Measurements from ENCODE around the gene MAEA.

MAEA gene

GRCh38 chr4:1249731-1250526 lies 39.8 kb upstream of the MAEA start:
- Histone ChIP-seq H3K27ac (ENCODE audit: low read depth, low read length) (peak overlapping the region; percentile 89), H4K20me1 (ENCODE audit: low read depth, low read length) (no peaks in the 10 kb centered on the region; the same call in 1 of the 2 replicates), H3K9me3 (ENCODE audit: insufficient read depth, low read length) (no peaks in the 10 kb centered on the region), H3K79me2 (ENCODE audit: insufficient read depth, low read length) (peaks cover 44% of the 10 kb centered on the region), H3K9me2 (replicated peaks; ENCODE audit: insufficient read depth, low read length) (no peaks in the 10 kb centered on the region), H3F3A (ENCODE audit: insufficient read depth) (no peaks in the 10 kb centered on the region), H2AFZ (ENCODE audit: low read depth, low read length, severe bottlenecking) (peak overlapping the region; percentile 86), H3K4me3 (ENCODE audit: insufficient read depth, low read length, poor library complexity, severe bottlenecking) (peak overlapping the region; percentile 76), H3K27me3 (ENCODE audit: low read length) (no peaks in the 10 kb centered on the region), H3K36me3 (ENCODE audit: low read length) (peaks cover 4% of the 10 kb centered on the region; the same call in 1 of the 2 replicates), H3K9ac (ENCODE audit: low read length) (peak overlapping the region; percentile 98), H3K4me2 (ENCODE audit: low read depth, low read length, poor library complexity, severe bottlenecking) (peak overlapping the region; percentile 91)
- no peak for TF ChIP-seq CTCF (IDR thresholded peaks at IDR 0.05; ENCODE audit: insufficient read depth, low read length, poor library complexity, severe bottlenecking)
- TF ChIP-seq EZH2phosphoT487 (conservative IDR thresholded peaks at IDR 0.05; ENCODE audit: low read length), result no peak

- Histone ChIP-seq H3F3A (ENCODE audit: insufficient read depth) (no peaks in the 10 kb centered on the region), H3K27me3 (ENCODE audit: low read length) (no peaks in the 10 kb centered on the region), H3K4me2 (ENCODE audit: low read depth, low read length, poor library complexity, severe bottlenecking) (peak overlapping the region; percentile 91), H3K27ac (ENCODE audit: low read depth, low read length) (no peak overlapping the region), H3K9me2 (replicated peaks; ENCODE audit: insufficient read depth, low read length) (no peaks in the 10 kb centered on the region), H4K20me1 (ENCODE audit: low read depth, low read length) (no peaks in the 10 kb centered on the region; the same call in 1 of the 2 replicates), H2AFZ (ENCODE audit: low read depth, low read length, severe bottlenecking) (no peak overlapping the region), H3K9ac (ENCODE audit: low read length) (peak overlapping the region; percentile 98), H3K9me3 (ENCODE audit: insufficient read depth, low read length) (no peaks in the 10 kb centered on the region), H3K4me3 (ENCODE audit: insufficient read depth, low read length, poor library complexity, severe bottlenecking) (no peak overlapping the region), H3K79me2 (ENCODE audit: insufficient read depth, low read length) (peaks cover 38% of the 10 kb centered on the region), H3K36me3 (ENCODE audit: low read length) (peaks cover 4% of the 10 kb centered on the region; the same call in 1 of the 2 replicates)
- TF ChIP-seq EZH2phosphoT487 (conservative IDR thresholded peaks at IDR 0.05; ENCODE audit: low read length), result no peak
- no peak for TF ChIP-seq CTCF (IDR thresholded peaks at IDR 0.05; ENCODE audit: insufficient read depth, low read length, poor library complexity, severe bottlenecking)
Measured at GRCh38 chr4:1250527-1250812, 39.2 kb upstream of the MAEA start.

GRCh38 chr4:1250921-1251772 lies 38.5 kb upstream of the MAEA start:
- H3K4me3 ChIP-seq (ENCODE audit: insufficient read depth, low read length, poor library complexity, severe bottlenecking), result no peak overlapping the region
- no peaks in the 10 kb centered on the region for H3K9me2 ChIP-seq (replicated peaks; ENCODE audit: insufficient read depth, low read length)
- H2AFZ ChIP-seq (ENCODE audit: low read depth, low read length, severe bottlenecking), result no peak overlapping the region
- no peak overlapping the region for H3K27ac ChIP-seq (ENCODE audit: low read depth, low read length)
- no peaks in the 10 kb centered on the region for H3K27me3 ChIP-seq (ENCODE audit: low read length)
- H4K20me1 ChIP-seq (ENCODE audit: low read depth, low read length), result no peaks in the 10 kb centered on the region; the same call in 1 of the 2 replicates
- peaks cover 4% of the 10 kb centered on the region; the same call in 1 of the 2 replicates for H3K36me3 ChIP-seq (ENCODE audit: low read length)
- TF ChIP-seq CTCF (IDR thresholded peaks at IDR 0.05; ENCODE audit: insufficient read depth, low read length, poor library complexity, severe bottlenecking) (no peak), EZH2phosphoT487 (conservative IDR thresholded peaks at IDR 0.05; ENCODE audit: low read length) (no peak)
- H3K4me2 ChIP-seq (ENCODE audit: low read depth, low read length, poor library complexity, severe bottlenecking), result no peak overlapping the region
- no peak overlapping the region for H3K9ac ChIP-seq (ENCODE audit: low read length)
- H3K79me2 ChIP-seq (ENCODE audit: insufficient read depth, low read length), result peaks cover 32% of the 10 kb centered on the region
- no peaks in the 10 kb centered on the region for H3K9me3 ChIP-seq (ENCODE audit: insufficient read depth, low read length)
- H3F3A ChIP-seq (ENCODE audit: insufficient read depth), result no peaks in the 10 kb centered on the region
